HepG2 (cell line): Measurements from ENCODE around the gene BCKDHA.

ENCODE experiments used
- CBX1 ChIP-seq: IDR thresholded peaks from one replicate; pipeline ENCODE4 v1.6.1; 2016; ENCODE audit warnings: antibody characterized with exemption, low read depth
- FOXP4 ChIP-seq: sonication (generic); formaldehyde crosslinking; IDR thresholded peaks from 2 replicates; pipeline ENCODE4 v1.4.0; 2020; ENCODE audit warnings: missing genetic modification reagents
- RAD21 ChIP-seq: fragments of 450-650 bp; formaldehyde crosslinking; IDR thresholded peaks from 2 replicates; pipeline ENCODE4 v1.5.0; 2020; ENCODE audit warnings: mild to moderate bottlenecking

GRCh38 chr19:41431426-41432386 is 34.1 kb downstream of the BCKDHA start:
- TF ChIP-seq RAD21 (no peak), CBX1 (no peak), FOXP4 (CRISPR knock-in tag) (no peak)
